M059J (cell line): ENCODE results near the gene NFE2. TPM values are rescaled to one million over a fixed set of nuclear protein-coding genes. Genes with fewer than 3 reads are reported as not detected.
"Not testable (repeated sequence)": the region's sequence is repeated elsewhere in the genome, so short reads cannot be mapped to it uniquely, and the experiment has no call there.

ENCODE experiments used
- DNase-seq: peaks from one replicate; pipeline ENCODE4 v3.0.0-alpha.2; 2012; ENCODE audit warnings: low read depth
- total RNA-seq: library from RNA; depleted of rRNA; stranded (reverse); fragments of >200 nt; shearing (Covaris generic); gene quantifications from 2 replicates; pipeline ENCODE4 v1.2.3, GENCODE V29; 2014; rRNA removed

Gene NFE2
- total RNA-seq = 1.3 and 2.5 TPM in 2 replicates

DNA sequence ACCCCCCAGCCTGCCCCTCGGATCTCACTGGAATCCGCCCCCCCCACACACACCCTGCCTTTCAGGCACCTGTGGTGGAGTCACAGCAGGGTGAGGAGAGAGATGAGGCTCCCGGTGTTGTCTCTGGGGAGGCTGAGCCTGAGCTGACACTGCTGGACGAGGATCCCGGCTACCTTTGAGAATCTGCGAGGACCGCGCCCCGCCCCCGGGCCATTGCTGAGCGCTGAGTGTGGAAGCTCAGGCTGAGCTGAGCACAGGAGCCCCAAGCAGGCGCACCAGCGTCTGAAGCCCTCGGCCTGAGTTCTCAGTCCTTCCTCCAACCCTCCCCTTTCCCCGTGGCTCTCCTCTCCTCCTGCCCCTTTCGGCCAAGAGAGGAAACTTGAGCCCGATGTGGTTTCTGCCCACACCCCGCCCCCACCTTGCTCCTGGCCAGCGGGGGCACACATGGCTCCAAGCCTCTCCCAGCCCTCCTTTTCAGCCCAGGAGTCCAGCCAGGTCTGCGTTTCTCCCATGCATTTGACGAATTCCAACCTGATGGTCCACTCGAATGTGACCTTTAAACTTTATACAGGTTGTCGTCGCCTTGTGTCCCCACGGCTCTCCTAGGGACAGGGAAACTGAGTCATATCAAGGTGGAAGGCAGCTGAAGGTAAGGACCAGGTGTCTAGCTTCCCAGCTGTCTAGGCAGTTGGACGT is at the start of gene NFE2:
Gene NFE2, minus strand, starts transcription at position 284 of the 696 bp plus-strand sequence. CDS start 5,767 bp downstream, outside the sequence.
- peak; percentile 86 for DNase-seq

GRCh38 chr12:54349679-54350078 is 48.9 kb upstream of the NFE2 start:
- DNase-seq = no peak

- no peak for DNase-seq
Measured at GRCh38 chr12:54349036-54349435, 48.2 kb upstream of the NFE2 start.

- no peak for DNase-seq
Measured at GRCh38 chr12:54341378-54342300, 40.8 kb upstream of the NFE2 start.

DNA sequence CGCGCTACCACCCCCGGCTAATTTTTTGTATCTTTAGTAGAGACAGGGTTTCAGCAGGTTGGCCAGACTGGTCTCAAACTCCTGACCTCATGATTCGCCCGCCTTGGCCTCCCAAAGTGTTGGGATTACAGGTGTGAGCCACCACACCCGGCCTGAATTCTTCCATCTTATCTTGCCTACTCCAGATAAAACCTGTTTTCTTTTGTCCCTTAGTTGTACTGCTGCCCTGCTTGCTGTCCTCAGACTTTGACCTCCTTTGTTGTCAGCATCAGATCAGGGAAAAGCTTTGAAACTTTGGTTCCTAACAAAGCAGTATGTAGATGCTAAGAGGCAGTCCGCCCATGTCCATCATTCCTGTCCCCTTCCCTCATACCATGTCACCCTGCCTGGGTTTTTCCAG is 40.0 kb upstream of the NFE2 start:
- DNase-seq = no peak

DNA sequence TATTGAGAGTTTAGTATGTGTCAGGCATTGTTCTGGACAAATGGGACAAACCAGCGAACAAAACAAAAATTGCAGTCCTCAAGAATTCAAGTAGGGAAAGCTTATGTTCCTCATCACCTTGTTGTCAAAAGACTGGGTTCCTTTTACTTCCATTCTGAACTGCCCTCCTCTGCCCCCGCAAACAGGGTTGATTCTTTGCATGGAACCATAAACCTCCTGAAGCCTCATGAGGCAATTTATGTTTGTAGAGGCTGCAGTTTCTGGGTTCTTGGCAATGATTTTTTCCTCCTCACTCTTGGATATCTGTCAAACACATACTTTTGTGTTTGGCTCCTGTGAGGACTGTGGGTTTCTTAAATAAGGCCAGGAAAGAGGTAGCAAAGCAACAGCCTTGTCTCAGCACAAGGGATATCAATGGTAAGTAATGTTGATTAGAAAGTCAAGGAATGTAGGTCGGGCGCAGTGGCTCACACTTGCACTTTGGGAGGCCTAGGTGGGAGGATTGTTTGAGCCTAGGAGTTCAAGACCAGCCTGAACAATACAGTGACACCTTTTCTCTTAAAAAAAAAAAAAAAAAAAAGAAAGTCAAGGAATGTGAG is 38.0 kb upstream of the NFE2 start:
- no peak for DNase-seq

- peak; percentile 12 for DNase-seq
Measured at GRCh38 chr12:54337854-54338650, 37.2 kb upstream of the NFE2 start.

GRCh38 chr12:54337280-54337842 is 36.5 kb upstream of the NFE2 start:
- DNase-seq = no peak

GRCh38 chr12:54333420-54334034 is 32.7 kb upstream of the NFE2 start:
- no peak for DNase-seq

GRCh38 chr12:54331461-54331860 is 30.6 kb upstream of the NFE2 start:
- no peak for DNase-seq

DNA sequence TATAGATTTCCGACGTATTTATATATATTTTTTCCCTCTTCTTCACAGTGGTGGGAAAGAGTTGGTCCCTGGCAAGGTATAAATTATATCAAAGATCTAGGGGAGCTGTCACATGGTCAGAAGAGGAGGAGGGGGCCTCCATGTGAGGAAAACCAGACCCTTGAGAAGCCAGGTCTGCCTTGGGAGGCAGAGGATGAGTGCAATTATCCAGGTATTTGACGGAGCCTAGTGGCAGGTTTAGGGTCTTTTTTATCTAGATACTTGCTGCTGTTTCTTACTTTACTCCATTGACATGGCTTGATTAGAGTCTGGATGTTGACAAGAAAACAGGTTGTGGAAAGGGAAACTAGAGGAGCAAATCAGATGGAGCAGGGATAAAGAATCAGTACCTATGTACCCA is 29.6 kb upstream of the NFE2 start:
- DNase-seq = no peak

DNA sequence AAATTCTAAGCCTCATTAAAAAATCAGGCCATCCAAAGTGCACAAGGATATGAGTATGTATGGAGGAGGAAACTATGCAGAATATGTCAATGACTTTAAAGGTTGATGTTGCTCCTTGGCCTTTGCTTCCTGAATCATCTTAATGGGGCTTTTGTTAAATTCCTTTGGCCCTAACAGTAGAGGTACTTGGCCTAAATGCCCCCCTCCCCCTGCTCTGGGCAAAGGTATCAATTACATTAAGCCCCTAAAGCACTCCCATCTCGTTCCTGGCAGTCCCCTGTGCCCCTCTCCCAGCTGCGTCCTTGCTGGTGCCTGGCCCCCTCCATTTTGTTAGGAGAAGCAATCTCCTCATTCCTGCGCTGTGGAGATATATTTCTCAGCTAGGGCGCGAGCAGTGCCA is 28.9 kb upstream of the NFE2 start:
- peak; percentile 9 for DNase-seq

DNA sequence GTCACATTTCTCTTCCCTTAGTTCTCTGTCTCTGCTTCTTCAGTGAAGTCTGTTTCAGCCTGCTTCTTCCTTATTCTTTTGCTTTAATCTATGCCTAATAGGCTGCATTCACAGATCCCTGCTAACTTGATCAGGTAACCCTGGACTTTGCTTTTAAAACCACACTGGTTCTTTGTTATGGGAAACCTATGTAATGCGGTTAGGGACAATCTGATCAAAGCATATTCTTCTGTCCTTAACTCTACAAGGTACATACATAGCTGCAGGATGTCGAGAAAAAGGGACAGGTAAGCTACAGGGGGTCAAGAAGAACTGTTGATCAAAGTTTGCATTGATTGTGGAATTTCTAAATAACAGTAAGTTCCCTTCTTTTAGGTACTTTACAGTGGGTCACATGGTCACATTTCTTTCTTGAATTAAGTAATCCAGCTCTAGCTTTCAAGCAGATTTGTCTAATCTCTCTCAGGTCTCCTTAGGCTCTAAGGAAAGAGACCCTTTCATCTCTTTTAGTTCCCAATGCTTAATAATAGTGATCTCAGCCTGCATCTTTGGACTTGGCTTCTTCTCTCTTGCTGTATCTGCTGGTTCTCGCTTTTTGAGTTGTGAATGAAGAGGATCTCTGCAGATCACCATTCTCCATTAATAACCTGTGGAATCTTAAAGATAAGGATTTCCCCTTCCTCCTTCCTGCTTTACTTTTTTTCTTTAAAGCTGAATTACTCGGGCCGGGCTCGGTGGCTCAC is 28.0 kb upstream of the NFE2 start:
- DNase-seq = no peak

- DNase-seq = not testable (repeated sequence)
Measured at GRCh38 chr12:54325442-54326109, 24.8 kb upstream of the NFE2 start.

- peak; percentile 100 for DNase-seq
Measured at GRCh38 chr12:54324617-54325441, 24.0 kb upstream of the NFE2 start, which contains the start of gene COPZ1. Gene COPZ1, plus strand, starts transcription at chr12:54325131. Its CDS starts 33 bp downstream, at chr12:54325164.

- no peak for DNase-seq
Measured at GRCh38 chr12:54321363-54321762, 20.5 kb upstream of the NFE2 start.

DNA sequence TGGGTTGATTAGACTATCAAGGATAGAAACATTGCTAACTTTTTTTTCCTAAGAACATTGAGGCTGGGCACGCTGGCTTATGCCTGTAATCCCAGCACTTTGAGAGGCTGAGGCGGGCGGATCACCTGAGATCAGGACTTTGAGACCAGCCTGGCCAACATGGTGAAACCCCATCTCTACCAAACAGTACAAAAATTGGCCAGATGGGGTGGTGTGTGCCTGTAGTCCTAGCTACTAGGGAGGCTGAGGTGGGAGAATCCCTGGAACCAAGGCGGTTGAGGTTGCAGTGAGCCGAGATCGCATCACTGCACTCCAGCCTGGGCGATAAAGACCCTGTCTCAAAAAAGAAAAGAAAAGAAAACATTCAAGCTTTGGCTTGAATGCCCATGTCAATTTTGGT is 11.5 kb upstream of the NFE2 start:
- not testable (repeated sequence) for DNase-seq

GRCh38 chr12:54311051-54311450 is 10.2 kb upstream of the NFE2 start:
- DNase-seq = no peak
